GM19324 (cell line): ENCODE results near the gene CA10.

Source experiments
- ATAC-seq: cut with Tn5 transposase; IDR thresholded peaks from one replicate; pipeline ENCODE4 v1.9.1; 2021; ENCODE audit warnings: mild to moderate bottlenecking, moderate library complexity; ENCODE audit not compliant: unreplicated experiment, low FRiP score

CA10 gene

DNA sequence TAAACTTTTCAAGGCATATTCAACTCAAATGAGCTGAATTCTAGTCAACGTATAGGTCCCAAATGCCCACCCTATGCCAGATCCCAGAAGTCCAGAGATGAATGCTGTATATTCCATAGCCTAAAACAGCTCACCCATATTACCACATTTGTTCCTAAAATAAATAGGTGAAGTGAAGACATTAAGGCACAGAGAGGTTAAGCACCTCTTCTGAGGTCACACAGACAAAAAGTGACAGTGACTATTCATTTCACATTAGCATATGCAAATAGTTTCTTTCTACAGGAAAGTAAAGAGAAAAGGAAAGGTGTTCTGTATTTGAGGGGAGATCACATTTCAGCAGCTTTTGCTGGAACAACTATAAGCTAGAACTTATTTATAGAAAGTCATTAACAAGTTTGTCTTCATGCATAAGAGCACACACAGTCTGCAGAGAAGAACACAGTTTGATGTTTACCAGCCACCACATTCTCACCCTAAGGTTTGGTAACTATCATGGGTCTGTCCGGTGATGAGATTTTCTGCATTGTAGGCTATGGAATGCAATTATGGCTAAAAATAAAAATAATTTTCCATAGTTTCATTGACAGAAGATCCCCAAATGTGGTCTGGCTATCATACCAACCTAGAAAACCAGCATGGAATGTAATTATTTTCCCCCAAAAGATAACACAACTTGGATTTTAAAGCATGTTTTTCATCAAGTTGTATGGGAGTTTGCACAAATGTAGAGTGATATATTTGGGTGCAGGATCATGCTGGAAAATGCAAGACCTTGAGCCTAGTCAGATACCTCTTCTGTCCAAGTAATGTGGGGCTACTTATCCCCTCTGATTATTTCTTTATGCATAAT lies 496.1 kb downstream of the CA10 start:
- ATAC-seq, result no peak

GRCh38 chr17:51661403-51661802 lies 497.1 kb downstream of the CA10 start:
- no peak for ATAC-seq

- no peak for ATAC-seq
Measured at GRCh38 chr17:51660266-51660665, 498.2 kb downstream of the CA10 start.

- ATAC-seq, result no peak
Measured at GRCh38 chr17:51657224-51657623, 501.3 kb downstream of the CA10 start.

GRCh38 chr17:51653878-51654277 lies 504.6 kb downstream of the CA10 start:
- ATAC-seq, result no peak

DNA sequence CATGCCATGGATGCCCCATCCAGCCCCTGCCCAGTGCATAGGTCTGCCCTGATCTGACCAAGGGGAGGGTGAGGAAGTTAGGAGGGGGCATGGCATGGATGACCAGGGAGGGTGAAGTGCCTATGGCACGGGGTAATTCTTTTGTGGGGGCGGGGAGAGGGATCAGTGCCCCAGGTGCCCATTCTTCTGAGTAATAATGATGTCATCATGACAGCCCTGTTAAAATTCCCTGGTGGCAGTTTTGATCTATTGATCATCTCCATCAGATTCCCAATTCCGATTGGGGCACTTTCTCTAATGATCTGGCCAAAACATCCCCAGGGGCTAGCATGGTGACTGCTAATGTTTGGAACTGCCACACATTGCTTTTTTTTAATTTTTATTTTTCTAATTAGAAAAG lies 506.0 kb downstream of the CA10 start:
- ATAC-seq, result no peak

GRCh38 chr17:51651513-51652298 lies 506.8 kb downstream of the CA10 start:
- no peak for ATAC-seq

DNA sequence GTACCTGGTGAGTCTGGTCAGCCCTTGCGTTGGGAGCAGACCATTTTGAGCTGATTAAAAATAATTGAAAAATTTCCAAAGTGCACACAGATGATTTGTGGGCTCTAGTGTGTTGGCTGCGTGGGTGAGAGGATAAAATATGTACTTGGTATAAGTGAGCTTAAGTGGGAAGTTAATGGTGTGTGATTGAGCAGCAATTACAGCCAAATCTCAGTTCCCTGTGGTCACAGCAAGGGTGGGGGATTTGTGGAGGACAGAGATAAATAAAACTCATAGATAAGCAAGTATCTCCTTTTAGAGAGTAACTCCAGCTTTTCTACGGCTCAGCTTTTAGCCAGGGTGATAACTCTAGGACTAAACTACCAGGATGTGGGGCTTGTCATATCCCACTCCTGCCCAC lies 507.7 kb downstream of the CA10 start:
- no peak for ATAC-seq

- no peak for ATAC-seq
Measured at GRCh38 chr17:51650202-51650601, 508.3 kb downstream of the CA10 start.

DNA sequence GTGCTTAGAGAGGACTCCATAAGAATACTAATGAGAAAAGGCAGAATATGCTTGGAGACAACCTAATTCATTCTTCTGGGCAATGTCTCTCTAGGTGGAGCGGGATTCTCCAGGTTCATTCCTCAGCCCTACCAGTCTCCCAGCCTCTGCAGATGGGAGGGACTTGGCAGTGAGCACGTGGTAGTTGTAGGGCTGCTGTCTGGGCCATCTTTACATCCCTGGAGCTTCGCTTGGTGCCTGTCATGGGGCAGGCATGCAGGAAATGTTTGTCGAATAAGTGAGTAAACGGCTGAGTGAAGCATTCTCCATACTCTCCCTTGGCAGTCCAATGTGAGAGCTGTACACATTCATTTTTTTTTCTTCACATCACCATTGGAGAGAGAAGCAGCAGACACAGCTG lies 510.7 kb downstream of the CA10 start:
- no peak for ATAC-seq

DNA sequence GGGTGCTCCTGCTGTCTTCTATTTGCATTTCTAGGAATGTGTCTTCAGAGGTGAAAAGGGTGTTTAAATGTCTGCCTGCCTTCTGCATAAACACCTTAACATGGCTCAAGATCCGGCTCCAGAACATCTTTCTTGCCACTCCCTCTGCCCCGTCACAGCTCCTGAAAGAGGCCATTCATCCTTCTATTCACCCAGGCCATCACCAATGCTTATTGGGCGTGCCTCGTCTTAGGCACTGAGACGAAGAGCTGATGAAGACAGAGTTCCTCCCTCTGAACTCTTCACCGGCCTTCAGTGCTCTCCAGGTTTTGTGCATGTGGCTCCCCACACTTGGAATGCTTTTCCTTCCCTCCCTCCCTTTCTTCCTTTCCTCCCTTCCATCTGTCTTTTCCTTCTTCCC lies 511.4 kb downstream of the CA10 start:
- no peak for ATAC-seq

GRCh38 chr17:51646539-51646938 lies 512.0 kb downstream of the CA10 start:
- no peak for ATAC-seq

GRCh38 chr17:51645056-51645455 lies 513.5 kb downstream of the CA10 start:
- no peak for ATAC-seq

- ATAC-seq, result no peak
Measured at GRCh38 chr17:51643702-51644490, 514.6 kb downstream of the CA10 start.

DNA sequence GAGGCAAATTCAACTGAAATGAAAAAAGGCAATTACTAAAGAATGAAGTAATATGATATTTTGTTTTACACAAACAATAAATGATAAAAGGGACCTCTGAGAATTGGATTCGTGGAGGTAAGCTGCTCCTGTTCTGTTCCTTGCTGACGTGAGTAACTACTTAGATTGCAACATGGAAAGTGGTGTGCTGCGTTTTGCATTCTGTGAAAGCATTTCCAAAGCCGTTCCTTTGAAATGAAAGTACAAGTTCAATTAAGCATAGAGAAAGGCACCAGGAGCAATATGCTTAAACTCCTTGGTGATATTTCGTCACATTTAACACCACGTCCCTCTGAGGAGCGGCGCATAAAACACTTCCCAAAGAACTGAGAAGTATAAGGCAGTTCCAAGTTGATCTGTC lies 516.5 kb downstream of the CA10 start:
- no peak for ATAC-seq

GRCh38 chr17:51640108-51640622 lies 518.3 kb downstream of the CA10 start:
- ATAC-seq, result no peak

DNA sequence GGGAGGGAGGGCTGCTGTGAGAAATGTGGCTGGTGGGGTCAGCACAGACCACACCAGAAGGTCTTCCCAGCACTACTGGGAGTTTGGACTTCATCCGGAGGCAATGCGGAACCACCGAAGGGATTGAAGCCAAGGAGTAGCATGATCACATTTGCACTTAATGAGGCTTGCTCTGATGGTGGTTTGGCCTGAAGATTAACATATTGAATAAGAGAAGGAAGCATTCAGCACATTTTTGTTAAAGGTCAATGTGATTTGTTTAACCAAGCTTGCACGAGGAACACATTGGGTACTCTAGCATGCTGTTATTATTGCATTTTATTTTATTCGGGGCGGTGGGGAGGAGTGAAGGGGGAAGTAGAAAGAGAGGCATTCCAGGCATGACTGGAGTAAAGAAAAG lies 519.5 kb downstream of the CA10 start:
- no peak for ATAC-seq

GRCh38 chr17:51636291-51636690 lies 522.2 kb downstream of the CA10 start:
- no peak for ATAC-seq

DNA sequence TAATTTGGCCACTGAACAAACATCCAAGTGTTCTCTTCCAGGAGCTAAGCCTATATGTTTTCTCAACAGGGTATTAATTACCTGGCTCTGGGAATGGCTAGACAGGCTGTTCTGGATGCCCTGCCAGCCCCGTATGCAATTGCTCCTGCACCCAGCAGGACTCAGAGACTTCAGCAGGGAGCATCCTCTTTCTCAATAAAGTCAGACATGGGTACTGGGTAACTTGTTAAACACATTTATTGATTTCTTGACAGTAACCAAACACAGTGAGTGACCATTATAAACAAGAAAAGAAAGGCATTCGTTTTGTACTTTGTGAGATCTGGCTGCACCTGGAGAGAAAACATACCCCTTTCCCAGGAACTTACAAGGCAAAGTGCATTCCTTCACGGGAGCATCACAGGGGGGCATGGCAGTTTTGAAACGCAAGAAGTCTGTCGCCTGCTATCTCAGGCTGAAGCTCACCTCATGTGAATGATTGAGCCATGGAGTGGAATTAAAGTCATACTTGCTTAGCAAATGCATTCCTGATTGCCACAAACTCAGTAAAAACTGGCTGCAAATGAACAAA lies 528.3 kb downstream of the CA10 start:
- ATAC-seq, result no peak

- no peak for ATAC-seq
Measured at GRCh38 chr17:51629232-51629631, 529.3 kb downstream of the CA10 start.
